HG02840 (cell line): ENCODE results near the gene NAA10.
A peak's percentile ranks its signal among the peaks of the same experiment; 100 is the strongest.
"Not testable (repeated sequence)": the region's sequence is repeated elsewhere in the genome, so short reads cannot be mapped to it uniquely, and the experiment has no call there.

Source experiments
- ATAC-seq: cut with Tn5 transposase; IDR thresholded peaks from one replicate; pipeline ENCODE4 v1.9.1; 2021; ENCODE audit warnings: mild to moderate bottlenecking, moderate library complexity, moderate number of reproducible peaks; ENCODE audit not compliant: unreplicated experiment, low FRiP score

Gene NAA10

GRCh38 chrX:153934762-153935325 lies at the start of gene NAA10:
NAA10 (minus strand) TSS chrX:153935037; CDS start chrX:153934904, 133 bp downstream.
- peak; percentile 70 for ATAC-seq

- ATAC-seq: no peak
These were observed 48.5 kb upstream of the NAA10 start for GRCh38 chrX:153983321-153983801.

- ATAC-seq: no peak
These were observed 47.1 kb upstream of the NAA10 start for GRCh38 chrX:153981771-153982533.

- no peak for ATAC-seq
These were observed 46.4 kb upstream of the NAA10 start for GRCh38 chrX:153981231-153981630.

- not testable (repeated sequence) for ATAC-seq
These were observed 45.6 kb upstream of the NAA10 start for GRCh38 chrX:153980394-153980793.

GRCh38 chrX:153974726-153975286 lies 40.0 kb upstream of the NAA10 start:
- ATAC-seq: no peak

- ATAC-seq: no peak
These were observed 39.3 kb upstream of the NAA10 start for GRCh38 chrX:153974003-153974725.

GRCh38 chrX:153973127-153974002 lies 38.5 kb upstream of the NAA10 start:
- no peak for ATAC-seq

GRCh38 chrX:153972368-153973126 lies 37.7 kb upstream of the NAA10 start, which contains the start of gene TMEM187:
TMEM187 (plus strand) TSS chrX:153972754; CDS start chrX:153982063, 9,309 bp downstream.
- peak; percentile 50 for ATAC-seq

GRCh38 chrX:153971450-153972367 lies 36.9 kb upstream of the NAA10 start, which contains the start of gene HCFC1:
HCFC1 (minus strand) TSS chrX:153971818; CDS start chrX:153970840, 978 bp downstream.
- ATAC-seq: peak; percentile 48

GRCh38 chrX:153971124-153971449 lies 36.2 kb upstream of the NAA10 start:
- peak; percentile 40 for ATAC-seq

- ATAC-seq: peak; percentile 3
These were observed 35.7 kb upstream of the NAA10 start for GRCh38 chrX:153970357-153971123.

GRCh38 chrX:153969904-153970356 lies 35.1 kb upstream of the NAA10 start:
- no peak for ATAC-seq

GRCh38 chrX:153969125-153969903 lies 34.5 kb upstream of the NAA10 start:
- ATAC-seq: no peak

- no peak for ATAC-seq
These were observed 33.9 kb upstream of the NAA10 start for GRCh38 chrX:153968754-153969124.

- no peak for ATAC-seq
These were observed 33.4 kb upstream of the NAA10 start for GRCh38 chrX:153968255-153968654.
